Activated CD8-positive, alpha-beta T cell treated with anti-CD3 and anti-CD28 coated beads for 36 hours (primary cell): Measurements from ENCODE around the gene CCDC127. TPM values are rescaled to one million over a fixed set of nuclear protein-coding genes. Genes with fewer than 3 reads are reported as not detected.

ENCODE experiments used
- ATAC-seq: fragments of 200-7000 bp; cut with Tn5 transposase; one replicate; pipeline ENCODE4 v1.10.0; 2021; ENCODE audit warnings: mild to moderate bottlenecking, moderate library complexity
- CTCF ChIA-PET: fragments of 350-600 bp; sonication (Branson Sonifier 250); formaldehyde crosslinking; loops from one replicate; lab custom pipeline; 2021; ENCODE audit warnings: antibody characterized with exemption; lab: Charles Lee
- POLR2A ChIA-PET: fragments of 350-600 bp; sonication (Branson Sonifier 250); formaldehyde crosslinking; loops from one replicate; lab custom pipeline; 2021; ENCODE audit warnings: antibody characterized with exemption; lab: Charles Lee
- DNase-seq: peaks from one replicate; pipeline ENCODE4 v3.0.0-alpha.2; 2020
- H3K27ac Mint-ChIP-seq: one replicate; pipeline ENCODE4 v1.8.0; 2021; ENCODE audit warnings: mild to moderate bottlenecking, mixed read lengths
- H3K27me3 Mint-ChIP-seq: one replicate; pipeline ENCODE4 v1.8.0; 2021; ENCODE audit warnings: mixed read lengths
- H3K36me3 Mint-ChIP-seq: one replicate; pipeline ENCODE4 v1.8.0; 2021; ENCODE audit warnings: low read depth, mixed read lengths
- H3K4me1 Mint-ChIP-seq: one replicate; pipeline ENCODE4 v1.8.0; 2021; ENCODE audit warnings: low read depth, mixed read lengths
- H3K4me3 Mint-ChIP-seq: one replicate; pipeline ENCODE4 v1.8.0; 2021; ENCODE audit warnings: mild to moderate bottlenecking, moderate library complexity, mixed read lengths
- H3K9me3 Mint-ChIP-seq: one replicate; pipeline ENCODE4 v1.8.0; 2021; ENCODE audit warnings: mixed read lengths
- CTCF ChIP-seq: fragments of 200-600 bp; IDR thresholded peaks from one replicate; pipeline ENCODE4 v1.8.0; 2022; ENCODE audit warnings: antibody characterized with exemption, mild to moderate bottlenecking
- intact Hi-C: fragments of 100-400 bp; cut with micrococcal nuclease; formaldehyde crosslinking; loops from one replicate; pipeline ENCODE4 v1.10.0; 2022
- total RNA-seq, 2 experiments: library from RNA; stranded (reverse); gene quantifications; one replicate each; pipeline ENCODE4 v1.2.3, GENCODE V29; 2021

The CCDC127 gene
- total RNA-seq, 2 experiments from 2014 or later: 4.2 to 4.3 TPM

GRCh38 chr5:179401-179800, 38.6 kb downstream of the CCDC127 start:
- Mint-ChIP-seq H3K27me3 (no peaks in the 10 kb centered on the region), H3K36me3 (no peaks in the 10 kb centered on the region), H3K4me3 (no peak overlapping the region), H3K27ac (no peak overlapping the region), H3K4me1 (no peaks in the 10 kb centered on the region), H3K9me3 (no peaks in the 10 kb centered on the region)
- TF ChIP-seq CTCF: no peak
- DNase-seq (no peak), ATAC-seq (no peak)
- POLR2A ChIA-PET: no interaction called here
- CTCF ChIA-PET: interaction anchor here (1.0 kb wide), 2 partner anchors 9 to 11 kb away, joined by 3 to 4 read pairs; no protein-coding TSS in a partner anchor
- intact Hi-C loops: no loop called here

GRCh38 chr5:178110-178509, 39.8 kb downstream of the CCDC127 start:
- H3K27me3 Mint-ChIP-seq: no peaks in the 10 kb centered on the region
- no peak overlapping the region for H3K27ac Mint-ChIP-seq
- ATAC-seq (no peak), DNase-seq (no peak)
- H3K4me3 Mint-ChIP-seq: no peak overlapping the region
- H3K36me3 Mint-ChIP-seq: no peaks in the 10 kb centered on the region
- no peaks in the 10 kb centered on the region for H3K4me1 Mint-ChIP-seq
- CTCF ChIA-PET: interaction anchor here (1.0 kb wide), 1 partner anchor 10 kb away, joined by 3 read pairs; no protein-coding TSS in a partner anchor
- POLR2A ChIA-PET: no interaction called here
- no peak for TF ChIP-seq CTCF
- H3K9me3 Mint-ChIP-seq: no peaks in the 10 kb centered on the region
- intact Hi-C loops: no loop called here

- no peak for ATAC-seq
- Mint-ChIP-seq H3K4me1 (no peaks in the 10 kb centered on the region), H3K27me3 (no peaks in the 10 kb centered on the region), H3K4me3 (no peak overlapping the region), H3K9me3 (no peaks in the 10 kb centered on the region), H3K36me3 (no peaks in the 10 kb centered on the region), H3K27ac (no peak overlapping the region)
- intact Hi-C loops: no loop called here
- ChIA-PET CTCF (no interaction called here), POLR2A (no interaction called here)
- TF ChIP-seq CTCF: no peak
- no peak for DNase-seq
Measured at GRCh38 chr5:176296-176823, 41.6 kb downstream of the CCDC127 start.

GRCh38 chr5:174876-175465, 43.0 kb downstream of the CCDC127 start:
- Mint-ChIP-seq H3K27me3 (no peaks in the 10 kb centered on the region), H3K4me1 (no peaks in the 10 kb centered on the region), H3K4me3 (no peak overlapping the region), H3K36me3 (no peaks in the 10 kb centered on the region), H3K27ac (no peak overlapping the region), H3K9me3 (no peaks in the 10 kb centered on the region)
- ChIA-PET POLR2A (no interaction called here), CTCF (no interaction called here)
- TF ChIP-seq CTCF: no peak
- ATAC-seq (no peak), DNase-seq (no peak)
- intact Hi-C loops: no loop called here

- DNase-seq (no peak), ATAC-seq (no peak)
- no peak for TF ChIP-seq CTCF
- no peaks in the 10 kb centered on the region for H3K36me3 Mint-ChIP-seq
- no peaks in the 10 kb centered on the region for H3K27me3 Mint-ChIP-seq
- CTCF ChIA-PET: no interaction called here
- POLR2A ChIA-PET: no interaction called here
- no peak overlapping the region for H3K4me3 Mint-ChIP-seq
- no peak overlapping the region for H3K27ac Mint-ChIP-seq
- intact Hi-C loops: no loop called here
- no peaks in the 10 kb centered on the region for H3K9me3 Mint-ChIP-seq
- H3K4me1 Mint-ChIP-seq: no peaks in the 10 kb centered on the region
Measured at GRCh38 chr5:174291-174600, 43.7 kb downstream of the CCDC127 start.
